ENCODE results near the gene FRG2C.
"Not testable (repeated sequence)": the region's sequence is repeated elsewhere in the genome, so short reads cannot be mapped to it uniquely, and the experiment has no call there.

Gene FRG2C

DNA sequence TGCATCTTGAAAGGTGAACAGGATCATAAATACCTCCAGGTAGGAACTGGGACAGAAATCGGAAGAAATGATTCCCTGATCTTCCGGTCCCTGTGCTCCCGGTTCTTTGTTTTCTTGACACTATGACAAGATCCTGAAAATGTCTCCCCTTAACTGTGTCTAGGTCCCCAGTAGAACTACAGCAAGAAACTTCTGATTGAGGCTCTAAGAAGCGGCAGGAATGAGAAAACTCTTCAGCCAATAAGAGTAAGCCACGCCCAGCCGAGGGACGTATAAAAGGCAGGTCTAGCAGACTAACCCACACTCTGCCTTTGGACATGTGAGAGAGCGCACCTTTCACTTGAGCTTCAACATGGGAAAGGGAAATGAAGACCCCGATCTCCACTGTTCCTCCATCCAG lies at the start of gene FRG2C:
FRG2C (plus strand) TSS at position 301 of the 400 bp plus-strand sequence; CDS start at position 353, 52 bp downstream.
- DNase-seq = not testable (repeated sequence)

- DNase-seq = peak; percentile 40
Observed at GRCh38 chr3:75618666-75619305, 45.3 kb upstream of the FRG2C start.

GRCh38 chr3:75619481-75620031 lies 44.6 kb upstream of the FRG2C start:
- not testable (repeated sequence) for DNase-seq

- not testable (repeated sequence) for DNase-seq
Observed at GRCh38 chr3:75621772-75622171, 42.4 kb upstream of the FRG2C start.

DNA sequence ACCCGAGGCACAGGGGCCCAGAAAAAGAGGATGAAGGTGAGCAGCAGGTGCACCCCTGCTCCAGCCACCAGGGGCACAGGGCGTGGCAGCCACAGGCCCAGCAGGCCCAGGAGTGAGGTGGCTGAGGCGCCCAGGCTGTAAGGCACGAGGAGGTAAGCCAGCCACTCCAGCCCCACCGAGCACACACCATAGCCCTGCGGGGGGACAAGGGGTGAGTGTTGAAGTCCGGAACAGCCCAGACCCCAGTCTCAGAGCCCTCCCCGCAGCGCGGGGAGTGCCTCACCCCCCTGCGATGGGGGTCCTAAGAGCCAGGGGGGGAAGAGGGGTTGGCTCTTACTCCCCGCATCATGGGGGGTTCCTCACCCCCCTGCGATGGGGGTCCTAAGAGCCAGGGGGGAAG lies 40.5 kb upstream of the FRG2C start:
- DNase-seq = not testable (repeated sequence)

- DNase-seq = not testable (repeated sequence)
Observed at GRCh38 chr3:75630887-75631535, 33.1 kb upstream of the FRG2C start.

- DNase-seq = no peak
Observed at GRCh38 chr3:75631541-75631940, 32.6 kb upstream of the FRG2C start.

DNA sequence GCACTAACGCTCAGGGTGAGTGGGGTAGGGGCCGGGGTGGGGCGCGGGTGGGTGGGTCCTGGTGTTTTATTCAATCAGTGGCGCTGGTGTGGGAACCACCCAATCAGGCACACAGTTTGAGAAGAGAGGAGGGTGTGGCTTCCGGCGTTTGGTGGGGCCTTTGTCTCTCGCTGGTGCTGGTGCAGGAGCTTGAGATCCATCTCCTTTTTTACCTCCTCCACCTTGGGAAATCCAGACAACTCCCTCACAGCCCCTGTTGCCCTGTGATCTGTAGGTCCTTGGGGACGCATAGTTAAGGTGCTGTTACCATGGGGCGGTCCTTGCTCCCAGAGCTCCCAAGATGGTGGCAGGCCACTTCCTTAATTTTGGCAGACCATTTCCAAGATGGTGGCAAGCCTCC lies 25.2 kb upstream of the FRG2C start:
- not testable (repeated sequence) for DNase-seq

GRCh38 chr3:75641107-75641517 lies 23.0 kb upstream of the FRG2C start:
- not testable (repeated sequence) for DNase-seq

GRCh38 chr3:75643031-75643800 lies 20.9 kb upstream of the FRG2C start:
- not testable (repeated sequence) for DNase-seq

GRCh38 chr3:75645548-75645947 lies 18.6 kb upstream of the FRG2C start:
- not testable (repeated sequence) for DNase-seq

- no peak for DNase-seq
Observed at GRCh38 chr3:75650191-75650590, 13.9 kb upstream of the FRG2C start.

DNA sequence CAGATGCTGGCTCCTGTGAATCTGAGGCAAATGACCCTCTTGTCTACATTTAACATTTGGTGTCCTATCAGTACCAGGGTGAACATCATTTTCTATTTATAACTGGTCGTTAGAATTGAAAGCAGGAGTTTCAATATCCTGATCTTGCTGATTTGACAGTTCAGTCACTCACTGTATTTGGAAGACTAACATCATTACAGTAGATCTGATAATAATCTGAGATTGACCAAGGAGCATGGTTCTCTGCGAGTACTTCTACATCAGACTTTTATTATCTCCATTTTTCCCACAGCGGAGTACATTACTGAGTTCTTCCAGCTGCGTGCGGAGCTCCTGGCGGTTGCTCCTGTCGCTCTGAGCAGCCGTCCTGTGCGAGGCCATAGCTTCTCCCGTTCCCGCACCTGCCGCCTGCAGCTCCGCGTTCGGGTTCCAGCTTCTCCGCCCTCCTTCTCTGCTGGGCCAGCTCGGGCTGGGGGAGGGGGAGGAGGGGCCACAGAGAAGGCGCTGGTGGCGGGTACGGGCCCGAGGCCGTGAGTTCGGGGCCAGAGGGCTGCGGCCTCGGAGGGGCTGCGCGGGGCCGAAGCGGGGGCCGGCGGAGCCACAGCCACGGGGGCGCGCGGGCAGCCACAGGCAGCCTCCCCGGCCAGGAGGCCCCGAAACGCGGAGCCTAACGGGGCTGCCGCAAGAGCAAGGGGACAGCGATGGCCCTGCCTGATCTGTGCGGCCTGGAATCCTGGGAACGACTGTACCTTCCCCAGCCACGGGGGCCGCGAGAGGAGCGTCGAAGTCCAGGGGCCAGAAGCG lies 8.8 kb upstream of the FRG2C start:
- DNase-seq = not testable (repeated sequence)

DNA sequence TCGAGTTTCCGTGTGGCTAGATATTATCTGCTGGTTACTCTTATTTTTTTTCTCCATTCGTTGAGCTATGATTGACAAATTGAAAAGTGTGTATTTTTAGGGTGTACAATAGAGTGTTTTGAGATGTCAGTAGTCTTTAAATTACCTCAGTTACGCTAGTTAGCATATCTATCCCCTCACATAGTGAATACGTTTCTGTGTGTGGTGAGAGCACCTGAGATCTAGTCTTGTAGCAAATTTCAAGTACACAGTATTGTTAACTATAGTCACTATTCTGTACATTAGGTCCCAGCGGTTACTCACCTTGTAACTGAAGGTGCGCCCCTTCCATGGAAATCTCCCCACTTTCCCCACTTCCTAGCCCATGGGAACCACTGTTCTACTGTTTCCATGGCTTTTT lies 8.2 kb upstream of the FRG2C start:
- not testable (repeated sequence) for DNase-seq

GRCh38 chr3:75658411-75659107 lies 5.6 kb upstream of the FRG2C start:
- not testable (repeated sequence) for DNase-seq

DNA sequence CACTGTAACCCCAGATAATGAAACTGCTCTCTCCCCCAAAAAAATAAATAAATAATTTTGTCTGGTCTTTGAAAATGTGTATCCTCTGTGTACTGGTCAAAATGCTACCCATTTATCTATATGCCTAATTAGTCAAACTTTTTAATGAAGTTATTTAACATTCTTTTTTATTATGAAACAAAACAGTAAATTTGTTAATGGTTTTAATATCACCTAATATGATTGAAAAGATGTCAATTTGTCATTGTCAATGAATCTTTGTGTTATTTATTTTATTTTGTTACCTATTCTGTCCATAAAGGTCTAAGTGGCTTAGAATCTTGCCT lies 5.1 kb upstream of the FRG2C start:
- DNase-seq = not testable (repeated sequence)

DNA sequence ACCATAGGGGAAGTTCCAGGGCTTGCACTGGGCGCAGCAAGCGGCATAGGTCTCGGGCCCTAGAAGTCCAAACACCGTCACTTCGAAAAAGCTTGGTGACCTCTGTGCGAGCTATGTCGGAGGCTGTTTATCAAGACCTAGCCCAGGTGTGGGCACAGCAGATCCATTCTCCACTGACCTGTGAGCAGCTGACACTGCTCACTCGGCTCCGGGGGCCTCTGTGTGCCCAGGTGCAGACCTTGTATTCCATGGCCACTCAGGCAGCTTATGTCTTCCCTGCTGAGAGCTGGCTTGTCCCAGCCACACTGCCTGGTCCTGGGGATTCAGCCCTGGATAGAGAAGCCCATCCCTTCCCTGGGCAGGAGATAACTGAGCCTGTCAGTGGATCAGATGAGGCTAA lies 1.5 kb downstream of the FRG2C start:
- not testable (repeated sequence) for DNase-seq

GRCh38 chr3:75667757-75668701 lies 3.9 kb downstream of the FRG2C start:
- DNase-seq = not testable (repeated sequence)

DNA sequence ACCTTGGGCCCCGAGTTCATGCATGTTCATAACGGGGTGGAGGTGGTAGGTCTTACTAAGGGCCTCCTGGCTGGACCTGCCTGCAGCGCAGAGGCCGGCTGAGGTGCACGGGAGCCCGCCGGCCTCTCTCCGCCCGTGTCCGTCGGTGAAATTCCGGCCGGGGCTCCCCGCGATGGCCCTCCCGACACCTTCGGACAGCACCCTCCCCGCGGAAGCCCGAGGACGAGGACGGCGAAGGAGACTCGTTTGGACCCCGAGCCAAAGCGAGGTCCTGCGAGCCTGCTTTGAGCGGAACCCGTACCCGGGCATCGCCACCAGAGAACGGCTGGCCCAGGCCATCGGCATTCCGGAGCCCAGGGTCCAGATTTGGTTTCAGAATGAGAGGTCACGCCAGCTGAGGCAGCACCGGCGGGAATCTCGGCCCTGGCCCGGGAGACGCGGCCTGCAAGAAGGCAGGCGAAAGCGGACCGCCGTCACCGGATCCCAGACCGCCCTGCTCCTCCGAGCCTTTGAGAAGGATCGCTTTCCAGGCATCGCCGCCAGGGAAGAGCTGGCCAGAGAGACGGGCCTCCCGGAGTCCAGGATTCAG lies 4.7 kb downstream of the FRG2C start:
- not testable (repeated sequence) for DNase-seq

All from NCI-H510A treated with DMSO at 0.1 percent for 48 hours (cell line).